UCSD-AML1 (cell line): ENCODE measurements around the gene PKIG.
"Not testable (repeated sequence)": the region's sequence is repeated elsewhere in the genome, so short reads cannot be mapped to it uniquely, and the experiment has no call there.

Source experiments
- DNase-seq: peaks from one replicate; lab custom pipeline; 2025; ENCODE audit not compliant: unreplicated experiment; lab: John Stamatoyannopoulos, UW

Gene PKIG

GRCh38 chr20:44637522-44638372 lies 55.4 kb downstream of the PKIG start:
- DNase-seq: no peak

DNA sequence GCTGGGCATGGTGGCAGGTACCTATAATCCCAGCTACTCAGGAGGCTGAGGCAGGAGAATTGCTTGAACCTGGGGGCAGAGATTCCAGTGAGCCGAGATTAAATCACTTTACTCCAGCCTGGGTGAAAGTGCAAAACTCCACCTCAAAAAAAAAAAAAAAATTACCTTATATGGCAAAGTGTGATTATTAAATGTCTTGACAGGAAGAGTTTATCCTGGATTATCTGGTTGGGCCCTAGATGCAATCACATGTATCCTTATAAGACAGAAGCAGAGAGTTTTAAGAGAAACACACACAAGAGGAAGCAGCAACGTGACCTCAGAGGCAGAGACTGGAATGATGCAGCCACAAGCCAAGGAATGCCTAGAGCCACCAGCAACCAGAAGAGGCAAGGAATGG lies 58.1 kb downstream of the PKIG start:
- no peak for DNase-seq

DNA sequence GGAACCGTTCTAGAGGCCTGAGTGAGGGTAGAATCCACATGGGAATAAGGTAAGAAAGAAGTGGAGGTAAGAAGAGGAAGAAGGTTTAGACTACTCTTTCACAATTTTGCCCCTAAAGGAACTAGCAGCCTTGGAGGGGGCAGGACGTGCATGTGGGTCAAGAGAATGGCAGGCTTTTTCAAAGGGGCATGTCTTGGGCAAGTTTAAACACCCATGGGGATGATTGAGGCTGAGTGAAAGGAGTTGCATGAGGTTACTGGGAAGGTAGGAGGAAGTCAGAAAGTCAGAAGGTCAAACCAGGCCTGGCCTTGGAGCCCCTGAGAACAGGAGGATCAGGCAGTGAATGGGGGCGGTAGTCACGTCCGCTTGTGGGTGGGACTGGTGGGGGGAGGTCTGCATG lies 58.9 kb downstream of the PKIG start:
- no peak for DNase-seq

GRCh38 chr20:44642203-44643153 lies 60.1 kb downstream of the PKIG start:
- peak; percentile 74 for DNase-seq

DNA sequence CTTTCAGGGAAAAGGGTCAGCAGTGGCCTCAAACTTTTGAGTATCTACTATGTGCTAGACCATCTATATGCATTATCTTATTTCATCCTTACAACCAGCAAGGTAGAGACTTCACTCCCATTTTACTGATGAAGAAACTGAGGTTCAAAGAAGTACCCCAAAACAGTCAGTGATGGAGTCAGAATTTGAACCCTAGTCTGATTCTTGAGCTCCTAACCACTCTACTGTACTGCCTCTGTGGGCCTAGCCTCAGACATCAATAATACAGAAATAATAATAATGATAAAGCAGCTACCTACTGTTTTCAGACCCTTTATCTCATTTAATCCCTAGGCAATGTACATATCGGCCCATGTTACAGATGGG lies 60.8 kb downstream of the PKIG start:
- DNase-seq: no peak

DNA sequence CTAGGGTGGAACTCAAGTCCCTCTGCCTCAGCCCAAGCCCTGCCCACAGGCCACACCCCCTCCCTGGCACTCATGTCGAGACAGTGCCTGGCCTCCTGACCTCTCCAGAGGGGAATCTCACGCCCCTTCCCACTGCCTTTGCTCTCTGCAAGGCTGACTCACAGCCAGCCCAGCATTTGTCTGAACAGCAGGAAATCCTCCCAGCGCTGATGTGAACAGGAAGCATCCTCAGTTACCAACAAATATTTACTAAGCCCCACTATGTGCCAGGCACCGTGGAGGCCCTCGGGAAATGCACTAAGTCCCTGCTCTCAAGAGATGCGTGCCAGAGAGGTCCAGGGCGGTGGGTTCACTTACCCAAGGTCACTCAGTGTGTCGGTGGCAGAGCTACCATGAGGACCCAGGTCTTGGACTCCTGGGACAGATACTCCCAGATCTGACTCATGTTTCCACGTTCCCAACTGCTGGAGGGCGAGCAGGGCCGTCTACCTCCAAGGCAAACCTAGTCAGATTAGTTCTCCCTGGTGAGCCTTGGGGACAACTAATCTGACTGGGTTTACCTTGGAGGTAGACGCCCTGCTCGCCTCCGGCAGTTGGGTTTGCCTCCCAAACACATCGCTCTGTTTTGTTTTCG lies 61.3 kb downstream of the PKIG start:
- DNase-seq: peak; percentile 70

- DNase-seq: no peak
These were observed 61.8 kb downstream of the PKIG start for GRCh38 chr20:44644230-44644617.

DNA sequence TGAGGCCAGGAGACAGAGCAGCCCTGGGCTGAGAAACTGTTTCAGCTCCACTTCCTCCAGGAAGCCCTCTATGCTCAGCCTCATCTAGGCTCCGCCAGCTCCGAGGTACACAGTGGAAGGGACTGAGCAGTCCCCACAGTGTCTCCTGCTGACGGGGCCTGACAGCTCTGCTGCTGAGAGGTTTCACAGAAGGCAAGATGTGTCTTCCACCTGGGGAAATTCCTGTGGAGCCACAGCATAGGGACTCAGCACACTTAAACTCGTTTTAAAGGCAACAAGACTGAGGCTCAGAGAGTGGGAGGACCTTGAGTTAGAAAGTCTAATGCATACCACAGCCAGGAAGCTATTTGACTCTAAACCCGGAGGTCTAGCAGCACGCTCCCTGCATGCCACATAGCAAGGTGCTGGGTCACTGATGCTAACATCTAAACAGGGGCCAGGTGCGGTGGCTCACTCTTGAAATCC lies 62.3 kb downstream of the PKIG start:
- peak; percentile 42 for DNase-seq

DNA sequence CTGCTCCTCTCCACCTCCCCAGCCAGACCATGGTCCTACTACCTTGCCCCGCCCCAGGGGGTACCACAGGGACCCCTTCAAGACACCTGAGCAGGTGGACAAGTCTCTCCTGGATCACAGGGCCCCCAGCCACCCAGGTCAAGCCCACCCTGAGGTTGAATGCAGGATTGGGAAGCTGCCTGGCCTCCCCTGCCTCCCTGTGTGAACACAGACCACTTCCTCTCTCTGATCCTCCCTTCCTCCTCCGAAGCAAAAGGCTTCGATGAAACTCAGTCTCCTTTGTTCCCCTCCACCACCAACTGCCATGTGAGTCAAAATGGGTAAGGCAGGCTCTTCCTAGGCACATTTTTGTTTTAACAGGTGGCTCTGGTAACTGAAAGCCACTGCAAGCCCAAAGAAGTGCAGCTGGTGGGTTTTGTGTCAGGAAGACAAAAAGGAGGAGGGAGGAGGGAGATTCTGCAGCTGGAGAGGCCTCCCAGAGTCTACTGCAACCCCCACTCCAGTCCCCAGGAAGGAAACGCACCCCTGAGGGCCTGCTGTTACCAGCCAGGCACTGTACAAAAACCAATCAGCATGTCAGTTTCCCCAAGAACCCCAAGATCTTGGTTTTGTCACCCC lies 63.8 kb downstream of the PKIG start:
- peak; percentile 63 for DNase-seq

DNA sequence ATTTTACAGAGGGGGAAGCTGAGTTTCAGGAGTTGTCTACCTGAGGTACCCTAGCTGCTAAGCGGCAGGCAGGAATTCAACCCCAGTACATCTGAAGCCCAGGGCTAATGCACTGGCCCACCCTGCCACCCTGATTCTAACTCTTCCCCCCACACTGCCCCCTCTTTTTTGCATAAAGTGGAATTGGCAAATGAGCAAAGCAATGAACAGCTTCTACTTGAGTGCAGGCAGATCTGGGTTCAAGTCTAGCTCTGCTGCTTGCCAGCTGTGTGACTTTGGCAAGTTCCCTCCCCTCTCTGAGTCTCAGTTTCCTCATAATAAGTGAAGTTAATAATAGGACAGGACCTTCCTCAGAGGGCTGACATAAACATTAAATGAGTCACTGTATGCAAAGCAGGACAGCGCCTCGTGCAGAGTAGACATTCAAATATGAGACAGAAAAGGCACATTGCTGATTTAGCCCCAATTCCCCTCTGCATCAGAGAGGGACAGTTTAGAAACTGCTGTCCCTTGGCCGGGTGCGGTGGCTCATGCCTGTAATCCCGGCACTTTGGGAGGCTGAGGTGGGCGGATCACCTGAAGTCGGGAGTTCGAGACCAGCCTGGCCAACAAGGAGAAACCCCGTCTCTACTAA lies 64.4 kb downstream of the PKIG start:
- DNase-seq: no peak

DNA sequence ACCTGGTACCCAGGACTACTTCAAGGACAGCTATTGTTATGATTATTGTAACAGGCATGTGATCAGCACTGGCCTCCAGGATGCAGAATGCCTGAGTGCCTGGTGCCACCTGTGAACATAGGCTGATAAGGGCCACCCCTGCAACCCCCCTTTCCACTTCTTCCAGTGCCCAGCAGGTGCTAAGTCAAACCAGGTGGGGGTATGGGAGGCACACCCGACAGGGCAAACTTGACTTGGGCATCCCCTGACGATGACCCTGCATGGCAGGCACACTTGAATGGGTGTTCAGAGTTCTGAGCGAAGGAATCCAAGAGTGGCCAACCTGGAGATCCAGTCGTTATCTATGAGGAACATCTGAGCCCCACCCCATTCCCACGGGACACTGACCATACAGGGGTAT lies 65.7 kb downstream of the PKIG start:
- DNase-seq: no peak

DNA sequence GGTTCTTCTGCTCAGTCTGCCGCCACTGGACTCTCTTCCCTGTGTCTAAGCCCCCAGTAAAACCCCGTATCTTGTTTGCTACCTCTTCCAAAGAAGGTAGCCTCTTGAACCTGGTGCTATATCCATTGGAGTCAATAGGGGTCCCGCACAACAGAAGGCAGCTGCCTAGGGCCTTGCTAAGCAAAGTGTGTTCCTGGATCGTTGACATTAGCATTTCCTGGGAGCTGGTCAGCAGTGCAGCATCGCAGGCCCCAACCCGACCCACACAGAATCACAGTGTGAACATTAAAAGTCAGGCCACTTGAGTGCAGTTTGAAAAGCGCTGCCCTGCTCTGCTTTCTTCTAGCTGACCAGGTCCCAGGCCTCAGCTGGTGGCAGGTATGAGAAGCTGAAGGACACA lies 66.2 kb downstream of the PKIG start:
- DNase-seq: no peak

GRCh38 chr20:44649126-44649525 lies 66.7 kb downstream of the PKIG start:
- no peak for DNase-seq

DNA sequence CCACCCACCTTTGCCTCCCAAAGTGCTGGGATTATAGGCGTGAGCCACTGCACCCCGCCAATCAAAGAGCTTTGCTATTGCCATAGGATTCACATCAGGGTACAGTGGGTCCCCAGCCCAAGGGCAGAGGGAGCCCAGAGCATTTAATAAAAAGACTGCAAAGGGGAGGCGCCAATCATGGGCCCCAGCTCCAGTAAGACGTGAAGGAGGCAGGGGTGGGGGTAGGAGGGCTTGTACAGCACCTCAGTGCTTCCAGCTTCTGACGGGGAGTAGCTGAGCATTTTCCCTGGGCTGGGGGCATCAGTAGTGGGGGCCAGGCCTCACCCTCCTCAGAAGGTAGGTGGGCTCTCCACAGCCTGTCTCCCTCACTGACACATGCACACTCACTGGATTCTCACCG lies 67.6 kb downstream of the PKIG start:
- DNase-seq: no peak

DNA sequence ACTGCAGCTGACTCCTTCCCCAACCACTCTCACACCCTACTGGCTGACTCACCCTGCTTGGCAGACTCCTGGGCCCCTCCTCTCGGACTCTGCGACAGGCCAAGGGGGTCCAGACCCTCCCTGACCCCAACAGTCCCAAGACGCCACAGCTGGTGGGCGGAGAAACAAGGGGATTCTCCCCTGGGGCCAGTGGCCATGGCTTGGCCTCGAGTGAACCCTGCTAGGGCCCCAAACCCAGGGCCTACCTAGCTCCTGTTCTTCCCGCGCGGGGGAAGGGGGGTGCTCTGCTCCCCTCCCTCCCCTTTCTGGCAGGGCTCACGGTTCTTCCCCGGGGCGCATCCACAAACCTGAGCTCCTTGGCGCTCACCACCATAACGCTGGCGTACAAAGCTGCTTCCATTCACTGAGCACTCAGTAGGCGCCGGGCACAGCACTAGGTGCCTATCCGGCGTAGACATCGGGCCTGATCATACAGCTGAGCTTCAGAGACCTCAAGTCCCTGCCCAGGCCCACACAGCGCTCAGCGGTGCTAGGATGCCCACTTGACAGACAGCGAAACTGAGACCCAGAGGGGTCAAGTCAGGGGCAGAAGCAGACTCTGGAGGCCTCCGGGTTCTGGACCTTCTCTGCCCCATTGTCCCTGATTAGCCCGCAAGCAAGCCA lies 68.5 kb downstream of the PKIG start:
- DNase-seq: no peak

DNA sequence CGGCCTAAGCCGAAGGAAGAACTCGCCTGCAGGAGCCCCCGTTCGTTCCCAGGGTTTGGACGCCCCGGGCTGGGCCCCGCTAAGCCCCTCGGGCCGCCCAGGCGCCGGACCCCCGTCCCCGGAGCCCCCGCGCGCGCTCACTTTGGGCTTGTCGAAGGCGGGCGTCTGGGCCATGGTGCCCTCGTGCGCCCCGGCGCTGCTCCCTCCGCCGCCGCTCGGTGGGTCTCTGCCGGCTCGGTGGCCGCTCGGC lies 69.0 kb downstream of the PKIG start:
- DNase-seq: no peak

DNA sequence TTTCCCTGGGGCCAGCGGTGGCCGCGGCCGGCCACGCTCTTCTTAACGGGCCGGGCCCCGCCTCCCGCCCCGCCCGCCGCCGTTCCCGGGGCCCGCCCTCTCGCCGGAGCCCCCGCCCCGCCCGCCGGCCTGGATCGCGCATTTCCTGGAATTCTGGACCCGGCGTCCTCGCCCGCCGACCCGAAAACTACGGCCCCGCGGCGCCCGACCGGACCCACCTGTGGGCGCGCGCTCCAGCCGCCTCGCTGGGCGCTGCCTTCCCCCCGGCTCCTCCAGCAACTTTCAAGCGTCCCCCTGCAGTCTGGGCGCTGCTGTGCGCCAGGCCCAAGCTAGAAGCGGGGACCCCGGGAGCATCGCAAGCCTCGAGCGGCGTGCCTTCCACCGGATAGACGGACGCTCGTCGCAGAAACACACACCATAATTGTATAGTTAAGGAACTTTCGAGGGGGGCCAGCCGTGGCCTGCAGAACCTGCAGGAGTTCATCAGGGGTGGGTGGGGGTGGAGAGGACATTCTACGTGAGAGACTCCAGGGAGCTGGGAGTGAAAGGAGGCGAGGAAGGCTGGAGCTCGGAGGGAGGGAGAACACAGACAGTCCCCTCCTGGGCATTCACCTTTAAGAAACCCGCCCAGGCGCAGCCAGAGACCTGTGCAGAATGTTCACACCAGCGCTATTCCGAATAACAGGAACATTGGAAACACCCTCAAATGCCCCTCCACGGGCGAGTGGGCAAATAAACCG lies 69.5 kb downstream of the PKIG start, which contains the start of gene ADA:
Gene ADA, minus strand, starts transcription at position 16 of the 740 bp plus-strand sequence. CDS start 92 bp downstream, outside the sequence.
- DNase-seq: peak; percentile 73

DNA sequence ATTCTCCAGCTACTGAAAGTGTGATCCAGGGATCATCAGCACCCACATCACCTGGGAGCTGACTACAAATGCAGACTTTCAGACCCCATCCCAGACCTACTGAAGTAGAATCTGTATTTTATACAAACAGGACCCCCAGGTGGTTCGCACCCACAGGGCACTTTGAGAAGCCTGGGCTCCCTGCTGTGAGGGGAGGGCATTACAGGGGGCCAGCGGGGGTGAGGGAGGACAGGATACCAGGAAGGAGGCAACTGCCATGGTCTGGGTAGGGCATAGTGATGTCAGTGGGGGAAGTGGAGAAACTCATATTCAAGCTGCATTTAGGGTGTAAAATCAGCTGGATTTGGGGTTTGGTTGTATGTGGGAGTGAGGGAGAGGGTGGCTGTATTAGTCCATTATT lies 71.2 kb downstream of the PKIG start:
- DNase-seq: no peak

DNA sequence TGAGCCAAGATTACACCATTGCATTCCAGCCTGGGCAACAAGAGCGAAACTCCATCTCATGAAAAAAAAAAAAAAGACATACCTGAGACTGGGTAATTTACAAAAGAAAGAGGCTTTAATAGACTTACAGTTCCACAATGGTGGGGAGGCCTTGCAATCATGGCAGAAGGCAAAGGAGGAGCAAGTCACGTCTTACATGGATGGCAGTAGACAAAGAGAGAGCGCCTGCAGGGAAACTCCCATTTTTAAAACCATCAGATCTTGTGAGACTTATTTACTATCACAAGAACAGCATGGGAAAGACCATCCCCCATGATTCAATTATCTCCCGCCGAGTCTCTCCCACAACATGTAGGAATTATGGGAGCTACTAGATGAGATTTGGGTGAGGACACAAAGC lies 71.8 kb downstream of the PKIG start:
- not testable (repeated sequence) for DNase-seq

DNA sequence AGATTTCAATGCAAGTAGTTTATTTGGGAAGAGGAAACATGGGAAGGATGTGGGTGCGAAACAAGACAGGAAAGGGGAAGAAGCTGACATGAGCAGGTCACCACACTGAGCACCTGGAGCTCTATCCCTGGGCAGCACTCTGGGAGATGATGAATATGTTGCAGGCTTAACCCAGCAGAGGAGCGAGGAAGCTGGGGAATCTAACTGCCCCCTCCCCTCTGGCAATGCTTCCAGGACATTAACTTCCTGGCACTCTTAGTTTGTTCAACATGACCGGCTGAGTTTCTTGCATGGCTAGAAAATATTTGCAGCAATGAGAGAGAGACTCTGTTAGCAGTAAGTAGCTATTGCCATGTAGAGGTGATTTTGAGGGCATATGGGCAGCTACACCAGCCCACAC lies 74.1 kb downstream of the PKIG start:
- DNase-seq: no peak
